ENCODE data around the gene KCNQ1. TPM values are rescaled to one million over a fixed set of nuclear protein-coding genes. Genes with fewer than 3 reads are reported as not detected.

KCNQ1 gene
- total RNA-seq, 1 experiment from 2014 or later, result 10.7 TPM

- H3K4me3 ChIP-seq (replicated peaks in 1 of 2; ENCODE audit: low read depth in 1 of 2, low read length in 2 of 2), result no peak overlapping the region
- H3K4me1 ChIP-seq (ENCODE audit: control insufficient read depth in 1 of 2, insufficient read depth in 2 of 2, low read length in 2 of 2), result peaks cover 5 to 16% of the 10 kb centered on the region in 2 experiments; a peak in 3 of 4 replicates
- H3K4me2 ChIP-seq (ENCODE audit: low read length), result no peak overlapping the region
- no peaks in the 10 kb centered on the region for H3K27me3 ChIP-seq (ENCODE audit: insufficient read depth, low read length)
- no peak overlapping the region for H3K9ac ChIP-seq (ENCODE audit: low read length)
- ATAC-seq (no peak), DNase-seq (ENCODE audit: low read depth, low spot score) (no peak)
- no peak overlapping the region for H3K27ac ChIP-seq (ENCODE audit: low read depth, low read length)
- no peaks in the 10 kb centered on the region for H3K9me3 ChIP-seq (ENCODE audit: control insufficient read depth in 1 of 2, insufficient read depth in 1 of 2, low read depth in 1 of 2, low read length in 2 of 2)
- ChIA-PET CTCF (no interaction called here), RAD21 (ENCODE audit: low non-redundant PET in 1 of 2, low total read pairs in 2 of 2, uncharacterized antibody in 2 of 2, unreplicated experiment in 2 of 2) (no interaction called here), POLR2A (no interaction called here)
- intact Hi-C loops (cut with micrococcal nuclease), result no loop called here
- no peaks in the 10 kb centered on the region for H3K9me2 ChIP-seq (ENCODE audit: insufficient read depth)
- no peaks in the 10 kb centered on the region for H3K79me2 ChIP-seq (ENCODE audit: insufficient read depth, low read length)
- no peak overlapping the region for H2AFZ ChIP-seq (ENCODE audit: low read depth, low read length, poor library complexity, severe bottlenecking)
- H3K36me3 ChIP-seq (ENCODE audit: control insufficient read depth in 1 of 2, insufficient read depth in 2 of 2, low read length in 2 of 2), result no peaks in the 10 kb centered on the region
- no TSS peak for BruUV-seq (replicated peaks)
- TF ChIP-seq EZH2 (IDR thresholded peaks at IDR 0.05), result no peak
- TF ChIP-seq JUND (IDR thresholded peaks at IDR 0.05), result no peak
- no peaks in the 10 kb centered on the region for H4K20me1 ChIP-seq (ENCODE audit: insufficient read depth)
Observed at GRCh38 chr11:2739531-2740274, 294.9 kb downstream of the KCNQ1 start.

- H3K27me3 ChIP-seq (ENCODE audit: insufficient read depth, low read length), result no peaks in the 10 kb centered on the region
- no peak overlapping the region for H3K27ac ChIP-seq (ENCODE audit: low read depth, low read length)
- no peaks in the 10 kb centered on the region for H3K9me2 ChIP-seq (ENCODE audit: insufficient read depth)
- no peaks in the 10 kb centered on the region for H3K9me3 ChIP-seq (ENCODE audit: control insufficient read depth in 1 of 2, insufficient read depth in 1 of 2, low read depth in 1 of 2, low read length in 2 of 2)
- ChIA-PET RAD21 (ENCODE audit: low non-redundant PET in 1 of 2, low total read pairs in 2 of 2, uncharacterized antibody in 2 of 2, unreplicated experiment in 2 of 2) (no interaction called here), POLR2A (no interaction called here), CTCF (no interaction called here)
- no peak overlapping the region for H2AFZ ChIP-seq (ENCODE audit: low read depth, low read length, poor library complexity, severe bottlenecking)
- ATAC-seq (no peak), DNase-seq (ENCODE audit: low read depth, low spot score) (no peak)
- no peak overlapping the region for H3K4me2 ChIP-seq (ENCODE audit: low read length)
- H4K20me1 ChIP-seq (ENCODE audit: insufficient read depth), result no peaks in the 10 kb centered on the region
- no TSS peak for BruUV-seq (replicated peaks)
- no peaks in the 10 kb centered on the region for H3K79me2 ChIP-seq (ENCODE audit: insufficient read depth, low read length)
- intact Hi-C loops (cut with micrococcal nuclease), result no loop called here
- H3K4me1 ChIP-seq (ENCODE audit: control insufficient read depth in 1 of 2, insufficient read depth in 2 of 2, low read length in 2 of 2), result peaks cover 5 to 16% of the 10 kb centered on the region in 2 experiments; a peak in 3 of 4 replicates
- H3K36me3 ChIP-seq (ENCODE audit: control insufficient read depth in 1 of 2, insufficient read depth in 2 of 2, low read length in 2 of 2), result no peaks in the 10 kb centered on the region
- H3K4me3 ChIP-seq (replicated peaks in 1 of 2; ENCODE audit: low read depth in 1 of 2, low read length in 2 of 2), result no peak overlapping the region
- H3K9ac ChIP-seq (ENCODE audit: low read length), result no peak overlapping the region
- TF ChIP-seq POLR2AphosphoS5 (IDR thresholded peaks at IDR 0.05; ENCODE audit: low read depth, low read length) (no peak), YY1 (IDR thresholded peaks at IDR 0.05; ENCODE audit: extremely low read depth, insufficient replicate concordance, low read depth, low read length) (no peak), SRF (IDR thresholded peaks at IDR 0.05; ENCODE audit: low read depth) (no peak), CEBPB (IDR thresholded peaks at IDR 0.05; ENCODE audit: low read depth) (no peak), EZH2 (IDR thresholded peaks at IDR 0.05) (no peak), TCF7L2 (IDR thresholded peaks at IDR 0.05; ENCODE audit: borderline replicate concordance, extremely low read depth, insufficient read depth, insufficient read length) (no peak), RAD21 (IDR thresholded peaks at IDR 0.05; ENCODE audit: low read depth) (no peak), FOSL1 (IDR thresholded peaks at IDR 0.05; ENCODE audit: low read depth) (no peak), SP1 (IDR thresholded peaks at IDR 0.05; ENCODE audit: low read depth) (no peak), CBX3 (IDR thresholded peaks at IDR 0.05; ENCODE audit: low read depth) (no peak), EGR1 (IDR thresholded peaks at IDR 0.05; ENCODE audit: low read depth) (no peak), ELF1 (IDR thresholded peaks at IDR 0.05; ENCODE audit: borderline replicate concordance, low read depth) (no peak), JUND (IDR thresholded peaks at IDR 0.05) (no peak)
- TF ChIP-seq, protein P1, sequence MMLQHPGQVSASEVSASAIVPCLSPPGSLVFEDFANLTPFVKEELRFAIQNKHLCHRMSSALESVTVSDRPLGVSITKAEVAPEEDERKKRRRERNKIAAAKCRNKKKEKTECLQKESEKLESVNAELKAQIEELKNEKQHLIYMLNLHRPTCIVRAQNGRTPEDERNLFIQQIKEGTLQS (IDR thresholded peaks at IDR 0.05), result no peak
- TF ChIP-seq, protein P2, sequence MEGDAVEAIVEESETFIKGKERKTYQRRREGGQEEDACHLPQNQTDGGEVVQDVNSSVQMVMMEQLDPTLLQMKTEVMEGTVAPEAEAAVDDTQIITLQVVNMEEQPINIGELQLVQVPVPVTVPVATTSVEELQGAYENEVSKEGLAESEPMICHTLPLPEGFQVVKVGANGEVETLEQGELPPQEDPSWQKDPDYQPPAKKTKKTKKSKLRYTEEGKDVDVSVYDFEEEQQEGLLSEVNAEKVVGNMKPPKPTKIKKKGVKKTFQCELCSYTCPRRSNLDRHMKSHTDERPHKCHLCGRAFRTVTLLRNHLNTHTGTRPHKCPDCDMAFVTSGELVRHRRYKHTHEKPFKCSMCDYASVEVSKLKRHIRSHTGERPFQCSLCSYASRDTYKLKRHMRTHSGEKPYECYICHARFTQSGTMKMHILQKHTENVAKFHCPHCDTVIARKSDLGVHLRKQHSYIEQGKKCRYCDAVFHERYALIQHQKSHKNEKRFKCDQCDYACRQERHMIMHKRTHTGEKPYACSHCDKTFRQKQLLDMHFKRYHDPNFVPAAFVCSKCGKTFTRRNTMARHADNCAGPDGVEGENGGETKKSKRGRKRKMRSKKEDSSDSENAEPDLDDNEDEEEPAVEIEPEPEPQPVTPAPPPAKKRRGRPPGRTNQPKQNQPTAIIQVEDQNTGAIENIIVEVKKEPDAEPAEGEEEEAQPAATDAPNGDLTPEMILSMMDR (IDR thresholded peaks at IDR 0.05 in 2 of 3, conservative IDR thresholded peaks at IDR 0.05 in 1 of 3; ENCODE audit: borderline replicate concordance in 1 of 3, insufficient read depth in 1 of 3, low read depth in 2 of 3, low read length in 2 of 3), result no peak
- TF ChIP-seq, protein P3, sequence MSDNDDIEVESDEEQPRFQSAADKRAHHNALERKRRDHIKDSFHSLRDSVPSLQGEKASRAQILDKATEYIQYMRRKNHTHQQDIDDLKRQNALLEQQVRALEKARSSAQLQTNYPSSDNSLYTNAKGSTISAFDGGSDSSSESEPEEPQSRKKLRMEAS (IDR thresholded peaks at IDR 0.05), result no peak
Observed at GRCh38 chr11:2740275-2740940, 295.6 kb downstream of the KCNQ1 start.
